ENCODE measurements around the gene IMMP2L.

Gene IMMP2L

GRCh38 chr7:110721395-110721794 is 840.9 kb downstream of the IMMP2L start:
- no peak for TF ChIP-seq CTCF (IDR thresholded peaks at IDR 0.05; ENCODE audit: borderline replicate concordance, insufficient read depth, low read depth, low read length)
- H3K4me3 ChIP-seq (ENCODE audit: low read depth, low read length) = no peak overlapping the region

GRCh38 chr7:110720626-110721025 is 841.7 kb downstream of the IMMP2L start:
- no peak for TF ChIP-seq CTCF (IDR thresholded peaks at IDR 0.05; ENCODE audit: borderline replicate concordance, insufficient read depth, low read depth, low read length)
- no peak overlapping the region for H3K4me3 ChIP-seq (ENCODE audit: low read depth, low read length)

- TF ChIP-seq CTCF (IDR thresholded peaks at IDR 0.05; ENCODE audit: borderline replicate concordance, insufficient read depth, low read depth, low read length) = no peak
Measured at GRCh38 chr7:110719741-110720140, 842.6 kb downstream of the IMMP2L start.

GRCh38 chr7:110718503-110719205 is 843.6 kb downstream of the IMMP2L start:
- H3K4me3 ChIP-seq (ENCODE audit: low read depth, low read length) = no peak overlapping the region
- no peak for TF ChIP-seq CTCF (IDR thresholded peaks at IDR 0.05; ENCODE audit: borderline replicate concordance, insufficient read depth, low read depth, low read length)

More at GRCh38 chr7:110719741-110720140, 842.6 kb downstream of the IMMP2L start:
- H3K4me3 ChIP-seq (ENCODE audit: low read depth, low read length) = no peak overlapping the region

GRCh38 chr7:110704225-110704624 is 858.1 kb downstream of the IMMP2L start:
- no peak for TF ChIP-seq CTCF (IDR thresholded peaks at IDR 0.05; ENCODE audit: borderline replicate concordance, insufficient read depth, low read depth, low read length)
- no peak overlapping the region for H3K4me3 ChIP-seq (ENCODE audit: low read depth, low read length)

GRCh38 chr7:110698576-110698975 is 863.7 kb downstream of the IMMP2L start:
- no peak for TF ChIP-seq CTCF (IDR thresholded peaks at IDR 0.05; ENCODE audit: borderline replicate concordance, insufficient read depth, low read depth, low read length)
- H3K4me3 ChIP-seq (ENCODE audit: low read depth, low read length) = no peak overlapping the region

GRCh38 chr7:110693344-110693743 is 868.9 kb downstream of the IMMP2L start:
- no peak overlapping the region for H3K4me3 ChIP-seq (ENCODE audit: low read depth, low read length)
- TF ChIP-seq CTCF (IDR thresholded peaks at IDR 0.05; ENCODE audit: borderline replicate concordance, insufficient read depth, low read depth, low read length) = no peak

Data from GM12875 (cell line).